CD14-positive monocyte (primary cell): Measurements from ENCODE around the gene LAMB2. TPM values are rescaled to one million over a fixed set of nuclear protein-coding genes. Genes with fewer than 3 reads are reported as not detected.

Experiments
- DNase-seq, 3 donors: peaks; one replicate each; pipeline ENCODE4 v3.0.0-alpha.2; 2011 to 2022
- H2AFZ ChIP-seq: 2 replicates; pipeline ENCODE4 v1.6.0; 2012; ENCODE audit warnings: mild to moderate bottlenecking, low read depth, low read length, inconsistent platforms; ENCODE audit not compliant: insufficient read depth, poor library complexity, severe bottlenecking
- H3K27ac ChIP-seq, 2 donors: 1 replicate in 1 of 2; 2 replicates in 1 of 2; pipeline ENCODE4 v1.5.1; 2012 to 2013; ENCODE audit warnings: low read length in 2 of 2, control low read depth in 1 of 2, inconsistent platforms in 1 of 2, low read depth in 1 of 2, mild to moderate bottlenecking in 1 of 2
- H3K27me3 ChIP-seq, 2 donors: one replicate each; pipeline versions ENCODE4 v1.6.0 to v1.6.1; 2011 to 2013; ENCODE audit warnings: low read length in 2 of 2; ENCODE audit not compliant: control insufficient read depth in 2 of 2, insufficient read depth in 2 of 2
- H3K36me3 ChIP-seq, 2 donors: replicated peaks in 1 of 2; 1 replicate in 1 of 2; 2 replicates in 1 of 2; pipeline versions ENCODE4 v1.5.1 to v1.6.1; 2012 to 2013; ENCODE audit warnings: low read length in 2 of 2, control low read depth in 1 of 2, inconsistent platforms in 1 of 2, mild to moderate bottlenecking in 1 of 2; ENCODE audit not compliant: insufficient read depth in 2 of 2, control insufficient read depth in 1 of 2
- H3K4me1 ChIP-seq, 2 donors: 1 replicate in 1 of 2; 2 replicates in 1 of 2; pipeline versions ENCODE4 v1.5.1 to v1.6.1; 2012 to 2013; ENCODE audit warnings: low read length in 2 of 2, control low read depth in 1 of 2, inconsistent platforms in 1 of 2, mild to moderate bottlenecking in 1 of 2, moderate library complexity in 1 of 2; ENCODE audit not compliant: insufficient read depth in 2 of 2, control insufficient read depth in 1 of 2
- H3K4me2 ChIP-seq: replicated peaks from 2 replicates; pipeline ENCODE3; 2012; ENCODE audit warnings: low read length, moderate library complexity, mild to moderate bottlenecking; ENCODE audit not compliant: poor library complexity, severe bottlenecking; ENCODE audit errors: extremely low read depth
- H3K4me3 ChIP-seq, 3 experiments: fragments of 200-600 bp in 1 of 3; sonication (generic) in 1 of 3; replicated peaks in 1 of 3; 1 replicate in 2 of 3; 2 replicates in 1 of 3; pipeline ENCODE4 v1.5.1; 2011 to 2013; ENCODE audit warnings: low read length in 3 of 3, mild to moderate bottlenecking in 3 of 3, control low read depth in 2 of 3, low read depth in 2 of 3, inconsistent platforms in 1 of 3, moderate library complexity in 1 of 3
- H3K79me2 ChIP-seq: 2 replicates; pipeline ENCODE4 v1.6.0; 2012; ENCODE audit warnings: mild to moderate bottlenecking, control low read depth, inconsistent platforms, low read length, moderate library complexity; ENCODE audit not compliant: insufficient read depth
- H3K9ac ChIP-seq: 2 replicates; pipeline ENCODE4 v1.6.0; 2017; ENCODE audit warnings: low read length, mild to moderate bottlenecking; ENCODE audit not compliant: insufficient read depth, poor library complexity, severe bottlenecking
- H3K9me3 ChIP-seq, 2 donors: replicated peaks in 1 of 2; 1 replicate in 1 of 2; 2 replicates in 1 of 2; pipeline versions ENCODE4 v1.5.1 to v1.6.1; 2012 to 2013; ENCODE audit warnings: low read length in 2 of 2, control low read depth in 1 of 2; ENCODE audit not compliant: control insufficient read depth in 1 of 2, insufficient read depth in 1 of 2
- H4K20me1 ChIP-seq: 2 replicates; pipeline ENCODE4 v1.6.0; 2012; ENCODE audit warnings: mild to moderate bottlenecking, low read length, control low read depth, moderate library complexity; ENCODE audit not compliant: insufficient read depth
- H3K27ac Mint-ChIP-seq, 7 donors: one replicate each; pipeline ENCODE4 v1.8.0; 2020; ENCODE audit warnings: mild to moderate bottlenecking in 7 of 7, mixed read lengths in 7 of 7, moderate library complexity in 6 of 7, inconsistent platforms in 2 of 7
- H3K27me3 Mint-ChIP-seq, 3 donors: one replicate each; pipeline ENCODE4 v1.8.0; 2021 to 2022; ENCODE audit warnings: low read depth in 3 of 3, mild to moderate bottlenecking in 3 of 3, mixed read lengths in 3 of 3, moderate library complexity in 3 of 3, inconsistent platforms in 1 of 3
- H3K36me3 Mint-ChIP-seq, 2 donors: one replicate each; pipeline ENCODE4 v1.8.0; 2020; ENCODE audit warnings: mixed read lengths in 2 of 2, inconsistent platforms in 1 of 2, mild to moderate bottlenecking in 1 of 2
- H3K4me1 Mint-ChIP-seq: one replicate; pipeline ENCODE4 v1.8.0; 2020; ENCODE audit warnings: mild to moderate bottlenecking, mixed read lengths
- H3K4me3 Mint-ChIP-seq, 2 donors: one replicate each; pipeline ENCODE4 v1.8.0; 2020; ENCODE audit warnings: mild to moderate bottlenecking in 2 of 2, mixed read lengths in 2 of 2, moderate library complexity in 1 of 2
- H3K9me3 Mint-ChIP-seq, 7 donors: one replicate each; pipeline ENCODE4 v1.8.0; 2020 to 2022; ENCODE audit warnings: mixed read lengths in 7 of 7, mild to moderate bottlenecking in 6 of 7, moderate library complexity in 6 of 7, inconsistent platforms in 2 of 7
- WGBS: methylation state at CpG from one replicate; pipeline ENCODE4 v1.1.5; 2013; ENCODE audit warnings: missing lambda C conversion rate; ENCODE audit not compliant: insufficient coverage; 5-methylcytosine and 5-hydroxymethylcytosine counted together
- intact Hi-C, 2 donors: fragments of 100-400 bp; cut with micrococcal nuclease; formaldehyde crosslinking; loops; one replicate each; pipeline versions ENCODE4 v1.15.0 to v1.15.1; 2023
- polyA plus RNA-seq, 3 donors: library from polyadenylated mRNA; depleted of rRNA in 1 of 3; unstranded in 2 of 3; stranded (reverse) in 1 of 3; fragments of 300-500 nt in 2 of 3; fragments of >200 nt in 1 of 3; fragmentation: Illumina TruSeq in 2 of 3; gene quantifications; 1 replicate in 2 of 3; 2 replicates in 1 of 3; pipeline ENCODE4 v1.2.3, GENCODE V29; 2012 to 2021
- TF ChIP-seq, protein P1 (sequence below): fragments of 200-600 bp; IDR thresholded peaks from one replicate; pipeline ENCODE4 v1.8.0; 2022; ENCODE audit warnings: antibody characterized with exemption, mild to moderate bottlenecking

The LAMB2 gene
- polyA plus RNA-seq, 3 donors, result 4.0 to 59.3 (median 7.6) TPM

DNA sequence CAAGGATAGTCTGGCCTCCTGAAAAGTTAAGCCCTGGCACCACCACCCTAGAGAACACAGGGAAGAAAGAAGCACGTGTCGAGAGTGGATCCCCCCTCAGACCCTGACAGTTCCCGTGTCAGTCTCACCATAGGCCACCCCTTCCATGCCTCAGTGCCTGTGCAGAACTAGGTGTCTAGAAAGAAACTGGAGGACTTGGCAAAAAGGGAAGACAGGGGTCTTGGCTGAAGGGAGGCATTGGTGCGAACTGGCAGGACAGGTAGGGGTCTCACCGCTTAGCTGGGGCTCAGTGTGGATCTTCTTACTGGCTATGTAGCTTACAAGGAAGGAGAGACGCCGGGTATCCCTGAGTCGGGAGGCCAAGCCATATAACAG, 28.8 kb downstream of the LAMB2 start:
- DNase-seq, result peak in 1 of 3 donors; percentile 7
- intact Hi-C loops, result loop anchor here in 1 of 2 donors (1.0 kb wide), 1 partner anchor 10 kb away; the partner anchor contains the start of gene QRICH1
- Histone ChIP-seq H3K4me3 (peak overlapping the region; percentile 80 to 92 (median 84)), H3K9ac (peak overlapping the region; percentile 88), H4K20me1 (no peaks in the 10 kb centered on the region), H3K27me3 (no peaks in the 10 kb centered on the region), H3K79me2 (peaks cover 21% of the 10 kb centered on the region), H3K27ac (peak overlapping the region; percentile 58 to 86), H2AFZ (peak overlapping the region; percentile 90), H3K36me3 (peaks cover 47 to 66% of the 10 kb centered on the region in 2 donors), H3K9me3 (no peaks in the 10 kb centered on the region), H3K4me1 (peaks cover 14 to 28% of the 10 kb centered on the region in 2 donors), H3K4me2 (peak overlapping the region; percentile 85)
- Mint-ChIP-seq H3K9me3 (peaks cover 0 to 3% (median 0%) of the 10 kb centered on the region in 7 donors), H3K27ac (peak overlapping the region; percentile 93 to 97 (median 95)), H3K36me3 (peaks cover 55 to 64% of the 10 kb centered on the region in 2 donors), H3K4me3 (peak overlapping the region; percentile 95 to 98), H3K27me3 (peaks cover 0 to 2% (median 1%) of the 10 kb centered on the region in 3 donors), H3K4me1 (peaks cover 25% of the 10 kb centered on the region)
- TF ChIP-seq, protein P1, sequence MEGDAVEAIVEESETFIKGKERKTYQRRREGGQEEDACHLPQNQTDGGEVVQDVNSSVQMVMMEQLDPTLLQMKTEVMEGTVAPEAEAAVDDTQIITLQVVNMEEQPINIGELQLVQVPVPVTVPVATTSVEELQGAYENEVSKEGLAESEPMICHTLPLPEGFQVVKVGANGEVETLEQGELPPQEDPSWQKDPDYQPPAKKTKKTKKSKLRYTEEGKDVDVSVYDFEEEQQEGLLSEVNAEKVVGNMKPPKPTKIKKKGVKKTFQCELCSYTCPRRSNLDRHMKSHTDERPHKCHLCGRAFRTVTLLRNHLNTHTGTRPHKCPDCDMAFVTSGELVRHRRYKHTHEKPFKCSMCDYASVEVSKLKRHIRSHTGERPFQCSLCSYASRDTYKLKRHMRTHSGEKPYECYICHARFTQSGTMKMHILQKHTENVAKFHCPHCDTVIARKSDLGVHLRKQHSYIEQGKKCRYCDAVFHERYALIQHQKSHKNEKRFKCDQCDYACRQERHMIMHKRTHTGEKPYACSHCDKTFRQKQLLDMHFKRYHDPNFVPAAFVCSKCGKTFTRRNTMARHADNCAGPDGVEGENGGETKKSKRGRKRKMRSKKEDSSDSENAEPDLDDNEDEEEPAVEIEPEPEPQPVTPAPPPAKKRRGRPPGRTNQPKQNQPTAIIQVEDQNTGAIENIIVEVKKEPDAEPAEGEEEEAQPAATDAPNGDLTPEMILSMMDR, result no peak
- WGBS, result 0% methylated on average over 6 of the region's 8 CpGs

DNA sequence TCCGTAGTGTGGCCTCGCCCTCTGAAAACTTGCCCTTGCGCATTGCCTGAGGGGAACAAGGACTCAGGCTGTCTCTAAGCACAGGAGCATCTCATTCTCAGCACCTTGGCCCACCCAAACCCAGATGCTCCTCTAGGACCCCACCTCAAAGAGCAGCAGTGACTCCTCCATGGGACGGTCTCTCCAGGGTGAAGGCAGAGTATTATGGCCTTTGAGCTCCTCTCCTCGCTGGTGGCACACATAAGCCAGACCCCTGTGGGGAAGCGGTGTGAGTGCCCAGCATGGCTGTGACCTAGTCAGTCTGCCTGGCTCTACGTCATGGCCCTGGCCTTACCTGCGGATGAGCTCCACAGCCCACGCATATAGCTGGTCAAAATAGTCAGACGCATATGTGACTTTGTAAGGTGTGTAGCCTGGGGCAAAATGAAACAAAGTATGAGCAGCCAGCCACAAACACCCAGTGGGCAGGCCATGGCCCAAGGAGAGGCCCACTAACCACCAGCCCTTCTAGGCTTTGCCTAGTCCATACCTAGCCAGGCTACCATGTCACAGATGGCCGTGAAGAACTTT, 32.7 kb downstream of the LAMB2 start:
- H3K9me3 Mint-ChIP-seq, result peaks cover 0 to 3% (median 0%) of the 10 kb centered on the region in 7 donors
- peaks cover 54 to 72% of the 10 kb centered on the region in 2 donors for H3K36me3 ChIP-seq

More for the DNA sequence above, 32.7 kb downstream of the LAMB2 start:
- Histone ChIP-seq H3K4me2 (no peak overlapping the region), H3K4me3 (no peak overlapping the region), H2AFZ (no peak overlapping the region), H4K20me1 (no peaks in the 10 kb centered on the region), H3K27ac (no peak overlapping the region), H3K9me3 (no peaks in the 10 kb centered on the region), H3K9ac (no peak overlapping the region), H3K4me1 (peaks cover 13 to 21% of the 10 kb centered on the region in 2 donors), H3K79me2 (peaks cover 21% of the 10 kb centered on the region), H3K27me3 (no peaks in the 10 kb centered on the region)
- H3K36me3 Mint-ChIP-seq, result peaks cover 58 to 63% of the 10 kb centered on the region in 2 donors
- no peak overlapping the region for H3K4me3 Mint-ChIP-seq
- no peak overlapping the region for H3K27ac Mint-ChIP-seq
- peaks cover 0 to 2% (median 1%) of the 10 kb centered on the region in 3 donors for H3K27me3 Mint-ChIP-seq
- intact Hi-C loops, result no loop called here
- WGBS, result 100% methylated on average over 9 of the region's 11 CpGs
- TF ChIP-seq, protein P1, result no peak
- H3K4me1 Mint-ChIP-seq, result peaks cover 19% of the 10 kb centered on the region
- DNase-seq, result no peak
